Ectodermal cell (in vitro differentiated cells): Measurements from ENCODE around the gene CUX1.
"Not testable (repeated sequence)": the region's sequence is repeated elsewhere in the genome, so short reads cannot be mapped to it uniquely, and the experiment has no call there.

Source experiments
- H3K27ac ChIP-seq: 2 replicates; pipeline ENCODE4 v1.7.0; 2013; ENCODE audit warnings: mild to moderate bottlenecking, low read depth, low read length; ENCODE audit not compliant: insufficient read depth, poor library complexity, severe bottlenecking
- H3K27me3 ChIP-seq: 2 replicates; pipeline ENCODE4 v1.7.0; 2013; ENCODE audit warnings: mild to moderate bottlenecking, low read length; ENCODE audit not compliant: insufficient read depth, control insufficient read depth, poor library complexity, severe bottlenecking
- H3K36me3 ChIP-seq: one replicate; pipeline ENCODE4 v1.7.0; 2013; ENCODE audit warnings: low read length; ENCODE audit not compliant: control insufficient read depth, insufficient read depth
- H3K4me1 ChIP-seq: one replicate; pipeline ENCODE4 v1.7.0; 2013; ENCODE audit warnings: low read length; ENCODE audit not compliant: control insufficient read depth, insufficient read depth
- H3K4me3 ChIP-seq: 2 replicates; pipeline ENCODE4 v1.7.0; 2013; ENCODE audit warnings: low read depth, low read length, control low read depth; ENCODE audit not compliant: insufficient read depth
- H3K9me3 ChIP-seq: 2 replicates; pipeline ENCODE4 v1.7.0; 2013; ENCODE audit warnings: mild to moderate bottlenecking, low read length, moderate library complexity; ENCODE audit not compliant: control insufficient read depth
- WGBS, 2 experiments: methylation state at CpG; one replicate each; pipeline ENCODE4 v1.1.7; 2013; ENCODE audit warnings: missing lambda C conversion rate in 2 of 2; 5-methylcytosine and 5-hydroxymethylcytosine counted together

CUX1 gene

GRCh38 chr7:101795461-101795860 is 22.0 kb upstream of the CUX1 start:
- H3K4me1 ChIP-seq = no peaks in the 10 kb centered on the region
- 94 to 96% methylated on average over 5 of the region's 5 CpGs for WGBS, 2 experiments

GRCh38 chr7:101798173-101798572 is 19.3 kb upstream of the CUX1 start:
- not testable (repeated sequence) for H3K9me3 ChIP-seq, H3K4me3 ChIP-seq, H3K27me3 ChIP-seq, H3K4me1 ChIP-seq, H3K36me3 ChIP-seq, H3K27ac ChIP-seq
- WGBS, 2 experiments = 92 to 93% methylated on average over 10 of the region's 10 CpGs

More at GRCh38 chr7:101795461-101795860, 22.0 kb upstream of the CUX1 start:
- no peaks in the 10 kb centered on the region for H3K27me3 ChIP-seq
- no peaks in the 10 kb centered on the region for H3K36me3 ChIP-seq
- H3K27ac ChIP-seq = no peak overlapping the region
- H3K4me3 ChIP-seq = no peak overlapping the region
- H3K9me3 ChIP-seq = no peaks in the 10 kb centered on the region

- Histone ChIP-seq H3K27me3 (peaks cover 39% of the 10 kb centered on the region), H3K27ac (no peak overlapping the region), H3K4me3 (no peak overlapping the region), H3K9me3 (no peaks in the 10 kb centered on the region), H3K36me3 (no peaks in the 10 kb centered on the region), H3K4me1 (peaks cover 4% of the 10 kb centered on the region)
- WGBS, 2 experiments = 68 to 71% methylated on average over 11 of the region's 11 CpGs
These were observed 14.0 kb upstream of the CUX1 start for GRCh38 chr7:101803203-101804087.

- no peak overlapping the region for H3K4me3 ChIP-seq
- no peak overlapping the region for H3K27ac ChIP-seq
- 14 to 20% methylated on average over 13 to 16 of the region's 16 CpGs for WGBS, 2 experiments
- H3K9me3 ChIP-seq = no peaks in the 10 kb centered on the region
- H3K36me3 ChIP-seq = no peaks in the 10 kb centered on the region
- peaks cover 39% of the 10 kb centered on the region for H3K27me3 ChIP-seq
- H3K4me1 ChIP-seq = peaks cover 4% of the 10 kb centered on the region
These were observed 13.1 kb upstream of the CUX1 start for GRCh38 chr7:101804088-101804963.

GRCh38 chr7:101804967-101805366 is 12.5 kb upstream of the CUX1 start:
- H3K27me3 ChIP-seq = peaks cover 39% of the 10 kb centered on the region
- no peaks in the 10 kb centered on the region for H3K36me3 ChIP-seq
- 35 to 36% methylated on average over 10 of the region's 10 CpGs for WGBS, 2 experiments
- no peaks in the 10 kb centered on the region for H3K9me3 ChIP-seq
- H3K4me3 ChIP-seq = no peak overlapping the region
- H3K4me1 ChIP-seq = peaks cover 4% of the 10 kb centered on the region
- no peak overlapping the region for H3K27ac ChIP-seq

- no peaks in the 10 kb centered on the region for H3K4me1 ChIP-seq
- WGBS, 2 experiments = 95% methylated on average over 1 of the region's 1 CpG
These were observed 4.8 kb upstream of the CUX1 start for GRCh38 chr7:101812595-101812994.

GRCh38 chr7:101813402-101814019 is 3.9 kb upstream of the CUX1 start:
- Histone ChIP-seq H3K27ac (no peak overlapping the region), H3K4me3 (no peak overlapping the region), H3K4me1 (no peaks in the 10 kb centered on the region), H3K27me3 (peaks cover 43% of the 10 kb centered on the region), H3K9me3 (no peaks in the 10 kb centered on the region), H3K36me3 (no peaks in the 10 kb centered on the region)
- WGBS, 2 experiments = 48 to 57% methylated on average over 2 to 4 of the region's 5 CpGs

More at GRCh38 chr7:101812595-101812994, 4.8 kb upstream of the CUX1 start:
- H3K9me3 ChIP-seq = no peaks in the 10 kb centered on the region
- no peaks in the 10 kb centered on the region for H3K36me3 ChIP-seq
- no peak overlapping the region for H3K4me3 ChIP-seq
- no peak overlapping the region for H3K27ac ChIP-seq
- peaks cover 39% of the 10 kb centered on the region for H3K27me3 ChIP-seq

GRCh38 chr7:101814081-101814990 is 3.1 kb upstream of the CUX1 start:
- no peak overlapping the region for H3K27ac ChIP-seq
- no peaks in the 10 kb centered on the region for H3K9me3 ChIP-seq
- WGBS, 2 experiments = 2% methylated on average over 74 of the region's 74 CpGs
- no peaks in the 10 kb centered on the region for H3K36me3 ChIP-seq
- peaks cover 43% of the 10 kb centered on the region for H3K27me3 ChIP-seq
- H3K4me1 ChIP-seq = peaks cover 7% of the 10 kb centered on the region
- H3K4me3 ChIP-seq = peak overlapping the region; percentile 36

GRCh38 chr7:101814991-101815825 is 2.2 kb upstream of the CUX1 start:
- Histone ChIP-seq H3K27ac (no peak overlapping the region), H3K4me3 (peak overlapping the region; percentile 36), H3K9me3 (no peaks in the 10 kb centered on the region), H3K27me3 (peaks cover 43% of the 10 kb centered on the region), H3K36me3 (no peaks in the 10 kb centered on the region), H3K4me1 (peaks cover 16% of the 10 kb centered on the region)
- 1% methylated on average over 74 to 79 of the region's 89 CpGs for WGBS, 2 experiments
